Progenitor cell of endocrine pancreas (in vitro differentiated cells): Measurements from ENCODE around the gene IAPP. TPM values are rescaled to one million over a fixed set of nuclear protein-coding genes. Genes with fewer than 3 reads are reported as not detected.

ENCODE experiments used
- DNase-seq: peaks from one replicate; pipeline ENCODE4 v3.0.0; 2021; ENCODE audit warnings: low spot score; ENCODE audit not compliant: unreplicated experiment
- H3K27ac Mint-ChIP-seq: 2 replicates; pipeline ENCODE4 v1.8.0; 2021; ENCODE audit warnings: mild to moderate bottlenecking, moderate library complexity, mixed read lengths
- H3K27me3 Mint-ChIP-seq: 2 replicates; pipeline ENCODE4 v1.8.0; 2021; ENCODE audit warnings: mixed read lengths
- H3K36me3 Mint-ChIP-seq: 2 replicates; pipeline ENCODE4 v1.8.0; 2022; ENCODE audit warnings: mixed read lengths; ENCODE audit not compliant: insufficient read depth
- H3K4me1 Mint-ChIP-seq: 2 replicates; pipeline ENCODE4 v1.8.0; 2021; ENCODE audit warnings: low read depth, mixed read lengths
- H3K4me3 Mint-ChIP-seq: 2 replicates; pipeline ENCODE4 v1.8.0; 2021; ENCODE audit warnings: low read depth, mild to moderate bottlenecking, moderate library complexity, mixed read lengths
- H3K9me3 Mint-ChIP-seq: 2 replicates; pipeline ENCODE4 v1.8.0; 2021; ENCODE audit warnings: low read depth, mixed read lengths
- total RNA-seq: library from RNA; stranded (reverse); gene quantifications from 2 replicates; pipeline ENCODE4 v1.2.1, GENCODE V29; 2021
- TF ChIP-seq, protein P1 (sequence below): fragments of 200-600 bp; sonication (generic); IDR thresholded peaks from one replicate; pipeline ENCODE4 v1.5.0; 2021; ENCODE audit warnings: antibody characterized with exemption, mild to moderate bottlenecking; ENCODE audit not compliant: unreplicated experiment

The IAPP gene
- total RNA-seq, 1 donor from 2014 or later: not detected

DNA sequence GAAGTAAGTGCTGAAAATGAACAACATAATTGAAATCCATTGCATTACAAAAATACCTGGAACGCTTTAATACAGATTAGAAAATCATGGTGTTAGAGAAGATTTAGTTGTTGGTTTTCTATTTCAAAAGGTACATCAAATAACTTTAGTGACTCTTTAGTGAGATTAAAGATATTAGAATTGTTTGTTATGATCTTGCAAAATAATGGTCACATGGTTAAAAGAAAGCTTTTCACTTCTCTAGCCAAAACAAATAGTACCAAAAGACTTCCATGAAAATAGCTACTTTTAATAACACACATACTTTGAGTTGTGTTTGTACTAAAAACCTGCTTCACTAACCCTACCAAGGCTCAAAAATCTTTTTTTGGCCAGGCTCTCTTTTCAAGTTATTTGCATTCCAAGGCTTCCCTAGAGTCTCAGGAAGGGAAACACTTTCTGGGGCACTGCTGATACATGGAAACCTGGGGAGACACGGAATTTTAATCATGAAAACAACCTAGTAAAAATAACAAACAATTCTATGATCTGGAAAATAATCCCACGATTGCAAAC is 37.9 kb upstream of the IAPP start, which contains the start of gene SLCO1A2:
Gene SLCO1A2, minus strand, starts transcription at position 147 of the 555 bp plus-strand sequence. CDS start 270 bp downstream, outside the sequence.
- TF ChIP-seq, protein P1, sequence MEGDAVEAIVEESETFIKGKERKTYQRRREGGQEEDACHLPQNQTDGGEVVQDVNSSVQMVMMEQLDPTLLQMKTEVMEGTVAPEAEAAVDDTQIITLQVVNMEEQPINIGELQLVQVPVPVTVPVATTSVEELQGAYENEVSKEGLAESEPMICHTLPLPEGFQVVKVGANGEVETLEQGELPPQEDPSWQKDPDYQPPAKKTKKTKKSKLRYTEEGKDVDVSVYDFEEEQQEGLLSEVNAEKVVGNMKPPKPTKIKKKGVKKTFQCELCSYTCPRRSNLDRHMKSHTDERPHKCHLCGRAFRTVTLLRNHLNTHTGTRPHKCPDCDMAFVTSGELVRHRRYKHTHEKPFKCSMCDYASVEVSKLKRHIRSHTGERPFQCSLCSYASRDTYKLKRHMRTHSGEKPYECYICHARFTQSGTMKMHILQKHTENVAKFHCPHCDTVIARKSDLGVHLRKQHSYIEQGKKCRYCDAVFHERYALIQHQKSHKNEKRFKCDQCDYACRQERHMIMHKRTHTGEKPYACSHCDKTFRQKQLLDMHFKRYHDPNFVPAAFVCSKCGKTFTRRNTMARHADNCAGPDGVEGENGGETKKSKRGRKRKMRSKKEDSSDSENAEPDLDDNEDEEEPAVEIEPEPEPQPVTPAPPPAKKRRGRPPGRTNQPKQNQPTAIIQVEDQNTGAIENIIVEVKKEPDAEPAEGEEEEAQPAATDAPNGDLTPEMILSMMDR: no peak
- H3K27me3 Mint-ChIP-seq: no peaks in the 10 kb centered on the region
- DNase-seq: no peak
- peaks cover 42% of the 10 kb centered on the region for H3K9me3 Mint-ChIP-seq
- peaks cover 20% of the 10 kb centered on the region for H3K36me3 Mint-ChIP-seq
- H3K27ac Mint-ChIP-seq: no peak within 1 kb of the TSS
- H3K4me1 Mint-ChIP-seq: no peaks in the 10 kb centered on the region
- no peak within 1 kb of the TSS for H3K4me3 Mint-ChIP-seq

DNA sequence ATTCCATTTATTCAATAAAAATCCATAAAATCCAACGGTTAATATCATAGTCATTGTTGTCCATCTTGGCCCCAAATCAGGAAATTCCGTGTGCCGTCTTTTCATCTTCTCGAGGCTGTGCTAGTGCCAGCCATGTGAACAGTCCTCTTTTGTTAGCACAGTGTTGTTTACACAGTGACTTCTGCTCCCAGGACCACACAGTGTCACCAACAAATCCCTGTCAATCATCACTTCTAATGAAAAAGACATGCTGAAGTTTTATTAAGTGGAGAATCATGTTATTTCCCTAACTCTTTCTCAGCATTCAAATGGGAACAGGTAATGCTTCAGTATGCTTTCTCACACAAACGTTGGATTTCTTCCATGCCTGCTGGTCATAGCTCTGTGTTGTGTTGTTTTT is 36.0 kb upstream of the IAPP start:
- H3K4me3 Mint-ChIP-seq: no peak overlapping the region
- DNase-seq: no peak
- no peak overlapping the region for H3K27ac Mint-ChIP-seq
- no peaks in the 10 kb centered on the region for H3K4me1 Mint-ChIP-seq
- H3K27me3 Mint-ChIP-seq: no peaks in the 10 kb centered on the region
- peaks cover 10% of the 10 kb centered on the region for H3K36me3 Mint-ChIP-seq
- TF ChIP-seq, protein P1: no peak
- peaks cover 31% of the 10 kb centered on the region for H3K9me3 Mint-ChIP-seq

DNA sequence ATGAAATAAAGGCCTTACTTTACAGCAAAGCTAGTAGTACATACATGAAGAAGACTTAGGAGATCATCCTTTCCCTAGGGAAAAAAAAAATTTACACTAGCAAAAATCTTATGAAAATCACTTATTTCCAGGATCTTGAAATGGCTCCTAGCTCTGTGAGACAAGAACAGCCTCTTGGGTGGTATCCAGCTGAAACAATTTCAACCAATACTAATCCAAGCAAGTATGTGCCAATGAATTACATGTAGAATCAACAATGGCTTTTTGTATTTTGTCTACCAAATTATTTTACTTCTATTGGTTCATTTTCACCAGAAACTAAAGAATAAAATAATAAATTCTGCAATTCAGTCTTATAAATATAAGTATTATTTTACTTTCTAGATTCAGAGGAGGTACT is 35.2 kb upstream of the IAPP start:
- H3K27me3 Mint-ChIP-seq: no peaks in the 10 kb centered on the region
- TF ChIP-seq, protein P1: no peak
- no peaks in the 10 kb centered on the region for H3K4me1 Mint-ChIP-seq
- no peak overlapping the region for H3K4me3 Mint-ChIP-seq
- DNase-seq: no peak
- no peak overlapping the region for H3K27ac Mint-ChIP-seq
- H3K36me3 Mint-ChIP-seq: peaks cover 5% of the 10 kb centered on the region
- H3K9me3 Mint-ChIP-seq: peaks cover 23% of the 10 kb centered on the region

DNA sequence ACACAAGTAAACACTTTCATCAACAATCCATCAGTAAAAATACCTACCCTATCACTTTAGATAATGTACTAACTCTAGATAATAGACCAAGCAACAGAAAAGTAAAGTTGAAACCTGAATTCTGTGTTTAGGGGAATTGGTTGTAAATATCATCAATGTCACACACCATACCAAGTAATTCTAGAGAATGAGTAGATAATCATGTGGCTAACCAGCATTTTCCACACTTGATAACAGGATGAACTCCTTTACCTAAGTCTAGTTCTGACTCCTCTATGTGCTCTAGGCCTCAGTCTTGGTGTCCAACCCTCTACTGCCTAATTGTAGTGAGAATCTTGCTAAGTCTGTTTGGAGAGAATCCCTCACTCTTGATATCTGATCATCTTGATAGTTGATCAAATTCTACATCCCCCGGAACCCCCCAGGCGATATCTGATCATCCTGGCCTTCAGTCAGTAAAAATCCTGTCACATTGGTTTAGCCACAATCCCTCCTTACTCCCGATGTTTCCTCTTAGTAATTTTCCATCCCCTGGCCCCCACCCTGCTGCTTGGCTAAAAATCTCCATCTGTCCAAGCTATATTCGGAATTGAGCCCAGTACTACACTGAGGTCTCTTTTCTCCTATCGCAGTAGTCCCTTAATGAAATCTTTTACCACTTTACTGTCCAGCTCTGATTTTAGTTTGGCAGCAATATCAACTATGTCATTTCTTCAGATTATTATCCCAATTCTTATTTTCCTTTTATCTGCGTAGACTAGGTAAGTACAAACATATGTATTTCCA is 34.5 kb upstream of the IAPP start:
- no peak overlapping the region for H3K27ac Mint-ChIP-seq
- H3K36me3 Mint-ChIP-seq: peaks cover 4% of the 10 kb centered on the region
- H3K27me3 Mint-ChIP-seq: no peaks in the 10 kb centered on the region
- H3K4me1 Mint-ChIP-seq: no peaks in the 10 kb centered on the region
- TF ChIP-seq, protein P1: no peak
- no peak for DNase-seq
- peaks cover 16% of the 10 kb centered on the region for H3K9me3 Mint-ChIP-seq
- H3K4me3 Mint-ChIP-seq: no peak overlapping the region

DNA sequence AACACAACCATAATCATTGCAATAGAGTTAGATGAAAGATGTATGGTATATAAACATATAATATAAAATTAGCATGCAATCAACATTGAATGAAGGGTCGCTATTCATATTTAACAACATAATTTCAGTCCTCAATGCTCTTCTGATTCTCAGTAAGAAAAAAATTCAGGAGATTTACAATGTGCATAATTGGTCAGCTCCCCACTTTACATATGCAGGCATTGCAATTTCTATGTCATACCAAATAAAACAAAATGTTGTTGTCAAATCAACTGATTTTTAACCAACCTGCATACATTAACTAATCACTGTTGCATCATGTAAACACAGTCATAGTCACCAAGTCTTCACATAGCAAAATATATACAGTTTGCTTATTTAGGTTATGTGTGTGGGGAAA is 32.8 kb upstream of the IAPP start:
- TF ChIP-seq, protein P1: no peak
- H3K4me1 Mint-ChIP-seq: no peaks in the 10 kb centered on the region
- H3K27ac Mint-ChIP-seq: no peak overlapping the region

More for the DNA sequence above, 32.8 kb upstream of the IAPP start:
- no peaks in the 10 kb centered on the region for H3K27me3 Mint-ChIP-seq
- H3K9me3 Mint-ChIP-seq: peaks cover 12% of the 10 kb centered on the region
- DNase-seq: no peak
- peaks cover 1% of the 10 kb centered on the region for H3K36me3 Mint-ChIP-seq
- H3K4me3 Mint-ChIP-seq: no peak overlapping the region
